Effector memory CD4-positive, alpha-beta T cell (primary cell): Measurements from ENCODE around the gene C10orf71.

ENCODE experiments used
- DNase-seq, 3 donors: peaks; one replicate each; pipeline ENCODE4 v3.0.0-alpha.2; 2020
- H3K27ac ChIP-seq: 2 replicates; pipeline ENCODE4 v1.7.0; 2013; ENCODE audit warnings: mild to moderate bottlenecking, low read length, moderate library complexity; ENCODE audit not compliant: insufficient read depth, poor library complexity, severe bottlenecking
- H3K27me3 ChIP-seq: replicated peaks from 2 replicates; pipeline ENCODE4 v1.7.0; 2013; ENCODE audit warnings: mild to moderate bottlenecking, low read length; ENCODE audit not compliant: insufficient read depth, control insufficient read depth, poor library complexity, severe bottlenecking
- H3K36me3 ChIP-seq: 2 replicates; pipeline ENCODE4 v1.7.0; 2013; ENCODE audit warnings: mild to moderate bottlenecking, low read length, moderate library complexity; ENCODE audit not compliant: control insufficient read depth, insufficient read depth
- H3K4me1 ChIP-seq: 2 replicates; pipeline ENCODE4 v1.7.0; 2013; ENCODE audit warnings: low read length, mild to moderate bottlenecking; ENCODE audit not compliant: control insufficient read depth, insufficient read depth, poor library complexity, severe bottlenecking
- H3K4me3 ChIP-seq: 2 replicates; pipeline ENCODE4 v1.7.0; 2013; ENCODE audit warnings: low read length, low read depth, mild to moderate bottlenecking; ENCODE audit not compliant: insufficient read depth, poor library complexity, severe bottlenecking
- H3K9me3 ChIP-seq: 2 replicates; pipeline ENCODE4 v1.7.0; 2013; ENCODE audit warnings: mild to moderate bottlenecking, low read length, moderate library complexity; ENCODE audit not compliant: control insufficient read depth

Gene C10orf71

GRCh38 chr10:49260644-49261296 lies 38.2 kb upstream of the C10orf71 start:
- Histone ChIP-seq H3K27me3 (no peaks in the 10 kb centered on the region), H3K4me1 (no peaks in the 10 kb centered on the region), H3K4me3 (no peak overlapping the region), H3K9me3 (no peaks in the 10 kb centered on the region), H3K36me3 (no peaks in the 10 kb centered on the region), H3K27ac (no peak overlapping the region)
- no peak for DNase-seq

DNA sequence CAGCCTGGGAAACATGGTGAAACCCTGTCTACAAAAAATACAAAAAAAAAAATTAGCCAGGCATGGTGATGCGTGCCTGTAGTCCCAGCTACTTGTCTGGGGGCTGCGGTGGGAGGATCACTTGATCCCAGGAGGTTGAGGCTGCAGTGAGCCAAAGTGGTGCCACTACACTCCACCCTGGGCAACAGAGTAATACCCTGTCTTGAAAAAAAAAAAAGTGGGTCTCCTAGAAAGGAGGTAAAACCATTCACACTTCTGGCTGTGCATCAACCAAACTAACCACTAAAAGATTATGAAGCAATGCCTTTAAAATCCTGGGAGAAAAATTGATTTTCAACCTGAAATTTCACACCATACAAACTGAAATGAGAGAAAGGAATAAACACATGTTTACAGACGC lies 35.4 kb upstream of the C10orf71 start:
- Histone ChIP-seq H3K27me3 (no peaks in the 10 kb centered on the region), H3K4me1 (no peaks in the 10 kb centered on the region), H3K4me3 (no peak overlapping the region), H3K9me3 (no peaks in the 10 kb centered on the region), H3K36me3 (no peaks in the 10 kb centered on the region), H3K27ac (no peak overlapping the region)
- DNase-seq: no peak

DNA sequence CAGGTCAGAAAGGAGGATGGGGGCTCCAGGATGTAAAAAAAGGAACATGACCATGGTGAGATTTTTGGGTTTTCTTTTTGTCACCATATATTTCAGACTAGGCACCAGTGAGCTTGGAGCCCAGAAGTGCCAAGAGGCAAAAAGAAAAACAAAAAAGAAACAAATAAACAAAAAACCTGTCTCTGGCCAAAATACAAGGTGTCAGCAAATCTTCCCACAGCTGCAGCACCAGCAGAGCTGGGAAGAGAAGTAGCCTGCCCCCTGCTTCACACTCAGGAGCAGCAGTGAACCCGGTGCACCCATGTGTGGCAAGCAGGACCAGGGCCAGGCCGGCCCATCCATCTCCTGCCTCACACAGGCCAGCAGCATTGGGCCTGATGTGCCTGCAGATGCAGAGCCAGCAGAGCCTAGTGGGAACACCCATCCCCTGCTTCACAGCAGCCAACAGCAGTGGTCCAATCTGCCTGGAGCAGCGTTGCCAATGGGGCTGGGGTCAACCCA lies 34.7 kb upstream of the C10orf71 start:
- no peak for DNase-seq
- Histone ChIP-seq H3K27me3 (no peaks in the 10 kb centered on the region), H3K36me3 (no peaks in the 10 kb centered on the region), H3K4me1 (no peaks in the 10 kb centered on the region), H3K27ac (no peak overlapping the region), H3K9me3 (no peaks in the 10 kb centered on the region), H3K4me3 (no peak overlapping the region)

- H3K4me1 ChIP-seq: no peaks in the 10 kb centered on the region
- no peak overlapping the region for H3K4me3 ChIP-seq
- DNase-seq: no peak
- no peak overlapping the region for H3K27ac ChIP-seq
- H3K9me3 ChIP-seq: no peaks in the 10 kb centered on the region
- H3K27me3 ChIP-seq: no peaks in the 10 kb centered on the region
- H3K36me3 ChIP-seq: no peaks in the 10 kb centered on the region
Measured at GRCh38 chr10:49265885-49266284, 33.1 kb upstream of the C10orf71 start.

- no peak for DNase-seq
- Histone ChIP-seq H3K9me3 (no peaks in the 10 kb centered on the region), H3K36me3 (no peaks in the 10 kb centered on the region), H3K27me3 (no peaks in the 10 kb centered on the region), H3K4me3 (no peak overlapping the region), H3K4me1 (no peaks in the 10 kb centered on the region), H3K27ac (no peak overlapping the region)
Measured at GRCh38 chr10:49268185-49268584, 30.8 kb upstream of the C10orf71 start.

GRCh38 chr10:49269523-49269922 lies 29.4 kb upstream of the C10orf71 start:
- DNase-seq: no peak
- Histone ChIP-seq H3K27me3 (no peaks in the 10 kb centered on the region), H3K4me1 (no peaks in the 10 kb centered on the region), H3K36me3 (no peaks in the 10 kb centered on the region), H3K4me3 (no peak overlapping the region), H3K9me3 (no peaks in the 10 kb centered on the region), H3K27ac (no peak overlapping the region)

GRCh38 chr10:49270565-49270964 lies 28.4 kb upstream of the C10orf71 start:
- H3K4me3 ChIP-seq: no peak overlapping the region
- no peaks in the 10 kb centered on the region for H3K36me3 ChIP-seq
- H3K4me1 ChIP-seq: no peaks in the 10 kb centered on the region
- no peaks in the 10 kb centered on the region for H3K27me3 ChIP-seq
- DNase-seq: no peak
- no peaks in the 10 kb centered on the region for H3K9me3 ChIP-seq
- H3K27ac ChIP-seq: no peak overlapping the region

GRCh38 chr10:49271346-49271745 lies 27.6 kb upstream of the C10orf71 start:
- Histone ChIP-seq H3K4me3 (no peak overlapping the region), H3K27ac (no peak overlapping the region), H3K9me3 (no peaks in the 10 kb centered on the region), H3K36me3 (no peaks in the 10 kb centered on the region), H3K4me1 (no peaks in the 10 kb centered on the region), H3K27me3 (no peaks in the 10 kb centered on the region)
- no peak for DNase-seq

- Histone ChIP-seq H3K4me3 (no peak overlapping the region), H3K27me3 (no peaks in the 10 kb centered on the region), H3K4me1 (no peaks in the 10 kb centered on the region), H3K9me3 (no peaks in the 10 kb centered on the region), H3K27ac (no peak overlapping the region), H3K36me3 (no peaks in the 10 kb centered on the region)
- no peak for DNase-seq
Measured at GRCh38 chr10:49272251-49273081, 26.5 kb upstream of the C10orf71 start.

GRCh38 chr10:49273082-49273465 lies 25.9 kb upstream of the C10orf71 start:
- no peaks in the 10 kb centered on the region for H3K27me3 ChIP-seq
- no peak overlapping the region for H3K27ac ChIP-seq

More at GRCh38 chr10:49273082-49273465, 25.9 kb upstream of the C10orf71 start:
- Histone ChIP-seq H3K36me3 (no peaks in the 10 kb centered on the region), H3K4me1 (no peaks in the 10 kb centered on the region), H3K4me3 (no peak overlapping the region), H3K9me3 (no peaks in the 10 kb centered on the region)
- no peak for DNase-seq
